ENCODE measurements around the gene VANGL2.

GRCh38 chr1:160366731-160367515, 33.4 kb upstream of the VANGL2 start, which contains the start of gene NHLH1:
- TF ChIP-seq, protein P1, sequence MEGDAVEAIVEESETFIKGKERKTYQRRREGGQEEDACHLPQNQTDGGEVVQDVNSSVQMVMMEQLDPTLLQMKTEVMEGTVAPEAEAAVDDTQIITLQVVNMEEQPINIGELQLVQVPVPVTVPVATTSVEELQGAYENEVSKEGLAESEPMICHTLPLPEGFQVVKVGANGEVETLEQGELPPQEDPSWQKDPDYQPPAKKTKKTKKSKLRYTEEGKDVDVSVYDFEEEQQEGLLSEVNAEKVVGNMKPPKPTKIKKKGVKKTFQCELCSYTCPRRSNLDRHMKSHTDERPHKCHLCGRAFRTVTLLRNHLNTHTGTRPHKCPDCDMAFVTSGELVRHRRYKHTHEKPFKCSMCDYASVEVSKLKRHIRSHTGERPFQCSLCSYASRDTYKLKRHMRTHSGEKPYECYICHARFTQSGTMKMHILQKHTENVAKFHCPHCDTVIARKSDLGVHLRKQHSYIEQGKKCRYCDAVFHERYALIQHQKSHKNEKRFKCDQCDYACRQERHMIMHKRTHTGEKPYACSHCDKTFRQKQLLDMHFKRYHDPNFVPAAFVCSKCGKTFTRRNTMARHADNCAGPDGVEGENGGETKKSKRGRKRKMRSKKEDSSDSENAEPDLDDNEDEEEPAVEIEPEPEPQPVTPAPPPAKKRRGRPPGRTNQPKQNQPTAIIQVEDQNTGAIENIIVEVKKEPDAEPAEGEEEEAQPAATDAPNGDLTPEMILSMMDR (IDR thresholded peaks at IDR 0.05) = no peak
- no peak for TF ChIP-seq POLR2A (IDR thresholded peaks at IDR 0.05)
